ENCODE results near the gene CEPT1. TPM values are rescaled to one million over a fixed set of nuclear protein-coding genes. Genes with fewer than 3 reads are reported as not detected.

Gene CEPT1
- total and polyA plus RNA-seq, 8 donors: 4.6 to 71.4 (median 13.5) TPM

DNA sequence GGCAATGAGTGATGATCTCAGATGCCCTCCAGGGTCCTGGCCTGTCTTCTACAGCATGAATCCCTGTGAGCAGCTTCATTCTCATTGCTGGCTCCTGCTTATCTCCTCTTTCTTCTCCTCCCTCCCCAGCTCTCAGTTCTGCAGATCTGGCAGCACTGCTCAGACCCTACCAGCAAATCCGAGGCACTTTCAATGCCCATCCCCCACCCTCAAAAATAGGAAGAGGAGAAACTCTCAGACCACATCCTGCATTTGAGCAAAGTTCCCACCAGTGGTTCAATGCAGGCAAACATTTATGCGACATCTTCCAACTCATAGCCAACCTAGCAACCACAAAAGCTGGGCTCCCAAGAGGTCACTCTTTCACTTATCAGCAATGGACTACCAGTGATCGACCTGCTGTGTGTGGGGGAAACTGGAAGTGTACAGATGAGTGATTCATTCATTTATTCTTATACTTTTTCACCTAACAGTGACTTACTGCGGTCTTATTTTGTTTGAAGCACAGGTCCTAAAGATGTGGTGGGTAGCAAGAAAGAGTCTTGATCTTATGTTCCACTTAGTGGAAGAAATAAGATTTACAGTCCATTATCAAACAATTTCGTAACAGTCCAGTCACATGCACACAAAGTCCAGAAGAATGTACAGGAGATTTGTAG lies 81.7 kb downstream of the CEPT1 start:
- Histone ChIP-seq H3K9me3 (no peaks in the 10 kb centered on the region), H3K4me3 (no peak overlapping the region), H3K27me3 (no peaks in the 10 kb centered on the region), H3K4me1 (peaks cover 11 to 59% (median 17%) of the 10 kb centered on the region in 4 donors), H3K36me3 (no peaks in the 10 kb centered on the region), H3K27ac (peak overlapping the region in 3 of 5 donors; percentile 31 to 44 (median 38))
- peak in 1 of 2 donors; percentile 53 for DNase-seq
- TF ChIP-seq POLR2A (IDR thresholded peaks at IDR 0.05): no peak
- TF ChIP-seq CTCF (IDR thresholded peaks at IDR 0.05): no peak
- TF ChIP-seq EP300 (IDR thresholded peaks at IDR 0.05): no peak
- TF ChIP-seq POLR2AphosphoS5 (IDR thresholded peaks at IDR 0.05): no peak
- intact Hi-C loops (cut with DNase I; ENCODE audit: low total_unique reads): loop anchor here (5.0 to 10.0 kb wide), 2 partner anchors 113 to 176 kb away; no protein-coding TSS in a partner anchor
- WGBS, 5 donors: 42 to 51% (median 45%) methylated on average over 5 of the region's 5 CpGs

- DNase-seq: peak; percentile 84 to 86
- Histone ChIP-seq H3K9me3 (no peaks in the 10 kb centered on the region), H3K27me3 (no peaks in the 10 kb centered on the region), H3K27ac (peak overlapping the region in 3 of 5 donors; percentile 29 to 44 (median 38)), H3K4me1 (peaks cover 16 to 59% (median 22%) of the 10 kb centered on the region in 4 donors), H3K36me3 (no peaks in the 10 kb centered on the region), H3K4me3 (no peak overlapping the region)
- 21 to 30% (median 24%) methylated on average over 10 of the region's 10 CpGs for WGBS, 5 donors
- TF ChIP-seq POLR2A (IDR thresholded peaks at IDR 0.05) (no peak), CTCF (IDR thresholded peaks at IDR 0.05) (peak in 5 of 7 experiments; percentile 84 to 94 (median 89)), POLR2AphosphoS5 (IDR thresholded peaks at IDR 0.05) (peak in 1 of 3 donors; percentile 24), EP300 (IDR thresholded peaks at IDR 0.05) (no peak)
- intact Hi-C loops (cut with DNase I; ENCODE audit: low total_unique reads): loop anchor here (5.0 to 10.0 kb wide), 2 partner anchors 112 to 175 kb away; no protein-coding TSS in a partner anchor
Measured at GRCh38 chr1:111222308-111223125, 82.5 kb downstream of the CEPT1 start.

- TF ChIP-seq POLR2AphosphoS5 (IDR thresholded peaks at IDR 0.05) (no peak), CTCF (IDR thresholded peaks at IDR 0.05) (peak in 1 of 7 experiments; percentile 6)
- H3K27me3 ChIP-seq: no peaks in the 10 kb centered on the region
- DNase-seq: no peak
- H3K27ac ChIP-seq: peak overlapping the region in 2 of 5 donors; percentile 38 to 44
- H3K36me3 ChIP-seq: no peaks in the 10 kb centered on the region
- intact Hi-C loops (cut with DNase I; ENCODE audit: low total_unique reads): loop anchor here (5.0 to 10.0 kb wide), 2 partner anchors 112 to 174 kb away; no protein-coding TSS in a partner anchor
- WGBS, 5 donors: 73 to 81% (median 77%) methylated on average over 6 of the region's 6 CpGs
- no peaks in the 10 kb centered on the region for H3K9me3 ChIP-seq
- H3K4me3 ChIP-seq: no peak overlapping the region
- H3K4me1 ChIP-seq: peaks cover 23 to 66% (median 27%) of the 10 kb centered on the region in 4 donors
Measured at GRCh38 chr1:111223126-111223685, 83.2 kb downstream of the CEPT1 start.

GRCh38 chr1:111225091-111225490 lies 85.1 kb downstream of the CEPT1 start:
- Histone ChIP-seq H3K27ac (peak overlapping the region in 2 of 5 donors; percentile 11 to 14), H3K9me3 (no peaks in the 10 kb centered on the region), H3K4me3 (no peak overlapping the region), H3K4me1 (peaks cover 28 to 65% (median 31%) of the 10 kb centered on the region in 4 donors), H3K27me3 (no peaks in the 10 kb centered on the region), H3K36me3 (no peaks in the 10 kb centered on the region)
- intact Hi-C loops (cut with DNase I; ENCODE audit: low total_unique reads): loop anchor here (10.0 kb wide), 1 partner anchor 110 kb away; no protein-coding TSS in a partner anchor
- TF ChIP-seq POLR2A (IDR thresholded peaks at IDR 0.05): no peak
- TF ChIP-seq EP300 (IDR thresholded peaks at IDR 0.05): no peak
- no peak for TF ChIP-seq POLR2AphosphoS5 (IDR thresholded peaks at IDR 0.05)
- TF ChIP-seq CTCF (IDR thresholded peaks at IDR 0.05): no peak
- DNase-seq: no peak
